HG03460 (cell line): ENCODE measurements around the gene CCDC28B.
A peak's percentile ranks its signal among the peaks of the same experiment; 100 is the strongest.

Experiments
- ATAC-seq: cut with Tn5 transposase; IDR thresholded peaks from one replicate; pipeline ENCODE4 v1.9.1; 2021; ENCODE audit not compliant: unreplicated experiment

The CCDC28B gene

DNA sequence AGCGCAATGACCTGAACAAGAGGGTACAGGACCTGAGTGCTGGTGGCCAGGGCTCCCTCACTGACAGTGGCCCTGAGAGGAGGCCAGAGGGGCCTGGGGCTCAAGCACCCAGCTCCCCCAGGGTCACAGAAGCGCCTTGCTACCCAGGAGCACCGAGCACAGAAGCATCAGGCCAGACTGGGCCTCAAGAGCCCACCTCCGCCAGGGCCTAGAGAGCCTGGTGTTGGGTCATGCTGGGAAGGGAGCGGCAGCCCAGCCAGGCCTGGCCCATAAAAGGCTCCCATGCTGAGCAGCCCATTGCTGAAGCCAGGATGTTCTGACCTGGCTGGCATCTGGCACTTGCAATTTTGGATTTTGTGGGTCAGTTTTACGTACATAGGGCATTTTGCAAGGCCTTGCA lies 5.4 kb upstream of the CCDC28B start:
- no peak for ATAC-seq

DNA sequence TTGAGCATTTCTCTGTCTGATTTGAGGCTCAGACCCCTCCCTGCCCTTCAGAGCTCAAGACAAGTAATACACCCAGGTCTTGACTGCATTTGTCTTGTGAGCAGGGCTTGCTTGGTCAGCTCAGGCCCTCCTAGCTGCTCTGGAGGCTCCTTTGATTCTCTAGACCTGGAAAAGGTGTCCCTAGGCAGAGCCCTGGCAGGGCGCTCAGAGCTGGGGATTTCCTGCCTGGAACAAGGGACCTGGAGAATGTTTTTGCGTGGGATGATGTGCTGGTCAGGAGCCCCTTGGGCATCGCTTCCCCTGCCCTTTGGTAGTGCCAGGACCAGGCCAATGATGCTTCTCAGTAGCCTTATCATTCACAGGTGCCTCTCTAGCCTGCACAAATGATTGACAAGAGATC lies 4.9 kb upstream of the CCDC28B start:
- ATAC-seq = no peak

DNA sequence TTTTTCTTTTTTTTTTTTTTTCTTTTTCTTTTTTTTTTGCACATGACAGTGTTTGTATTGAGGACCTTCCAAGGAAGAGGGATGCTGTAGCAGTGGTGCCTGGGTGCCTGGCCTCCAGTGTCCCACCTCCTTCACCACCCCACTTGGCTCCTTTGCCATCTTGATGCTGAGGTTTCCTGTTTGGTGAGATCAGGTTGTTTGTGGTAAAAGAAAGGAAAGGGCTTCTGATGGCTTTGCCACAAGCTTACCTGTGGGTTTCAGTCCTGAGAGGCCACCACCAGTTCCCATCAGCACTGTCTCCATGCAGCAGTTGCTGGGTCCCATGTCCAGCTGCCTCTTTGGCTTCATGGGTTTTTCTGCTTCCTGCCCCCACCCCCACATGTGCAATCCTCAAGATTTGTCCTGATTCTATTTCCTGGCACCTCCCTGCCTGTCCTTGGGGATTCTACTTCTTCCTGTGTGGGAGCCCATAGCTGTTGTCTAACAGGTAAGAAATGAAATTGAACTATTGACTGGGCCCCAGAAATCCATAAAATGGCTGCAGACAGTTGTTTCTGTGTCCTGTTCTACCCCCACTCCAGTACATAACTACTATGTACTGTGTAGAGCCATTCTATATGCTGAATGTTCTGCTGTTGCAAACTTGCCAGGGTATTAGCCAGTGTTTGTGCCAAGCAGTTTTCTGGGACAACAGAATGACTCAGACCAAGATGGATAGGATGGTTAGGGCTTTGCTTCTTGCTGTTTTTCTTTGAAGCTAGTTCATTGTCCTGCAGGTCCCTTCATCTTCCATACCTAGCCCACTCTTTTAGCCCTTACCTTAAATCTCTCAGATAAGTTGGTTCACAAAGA lies 4.2 kb upstream of the CCDC28B start:
- ATAC-seq = no peak

DNA sequence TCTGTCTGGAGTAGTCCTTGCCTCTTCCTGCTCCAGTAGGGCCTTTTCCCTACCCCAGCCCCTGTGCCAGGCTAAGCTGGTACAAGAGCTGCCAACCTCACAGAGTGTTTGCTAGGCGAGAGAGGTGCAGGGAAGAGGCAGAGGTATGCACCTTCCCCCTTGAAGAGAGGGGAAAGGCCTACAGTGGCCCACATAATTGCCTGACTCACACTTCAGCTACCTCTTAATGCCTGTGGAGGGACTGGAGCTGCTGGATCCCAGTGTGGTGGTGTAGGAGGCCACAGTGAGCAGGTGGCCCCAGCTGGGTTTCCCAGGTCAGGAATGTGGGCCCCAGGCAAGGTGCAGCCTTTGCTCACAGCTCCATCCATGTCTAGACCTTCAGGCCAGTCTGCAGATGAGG lies 3.3 kb upstream of the CCDC28B start:
- ATAC-seq = no peak

DNA sequence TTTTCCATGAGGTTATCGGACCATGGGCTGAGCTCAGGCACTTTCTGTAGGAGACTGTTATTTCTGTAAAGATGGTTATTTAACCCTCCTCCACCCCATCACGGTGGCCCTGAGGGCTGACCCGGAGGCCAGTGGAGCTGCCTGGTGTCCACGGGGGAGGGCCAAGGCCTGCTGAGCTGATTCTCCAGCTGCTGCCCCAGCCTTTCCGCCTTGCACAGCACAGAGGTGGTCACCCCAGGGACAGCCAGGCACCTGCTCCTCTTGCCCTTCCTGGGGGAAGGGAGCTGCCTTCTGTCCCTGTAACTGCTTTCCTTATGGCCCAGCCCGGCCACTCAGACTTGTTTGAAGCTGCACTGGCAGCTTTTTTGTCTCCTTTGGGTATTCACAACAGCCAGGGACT lies 2.6 kb upstream of the CCDC28B start:
- ATAC-seq = no peak

DNA sequence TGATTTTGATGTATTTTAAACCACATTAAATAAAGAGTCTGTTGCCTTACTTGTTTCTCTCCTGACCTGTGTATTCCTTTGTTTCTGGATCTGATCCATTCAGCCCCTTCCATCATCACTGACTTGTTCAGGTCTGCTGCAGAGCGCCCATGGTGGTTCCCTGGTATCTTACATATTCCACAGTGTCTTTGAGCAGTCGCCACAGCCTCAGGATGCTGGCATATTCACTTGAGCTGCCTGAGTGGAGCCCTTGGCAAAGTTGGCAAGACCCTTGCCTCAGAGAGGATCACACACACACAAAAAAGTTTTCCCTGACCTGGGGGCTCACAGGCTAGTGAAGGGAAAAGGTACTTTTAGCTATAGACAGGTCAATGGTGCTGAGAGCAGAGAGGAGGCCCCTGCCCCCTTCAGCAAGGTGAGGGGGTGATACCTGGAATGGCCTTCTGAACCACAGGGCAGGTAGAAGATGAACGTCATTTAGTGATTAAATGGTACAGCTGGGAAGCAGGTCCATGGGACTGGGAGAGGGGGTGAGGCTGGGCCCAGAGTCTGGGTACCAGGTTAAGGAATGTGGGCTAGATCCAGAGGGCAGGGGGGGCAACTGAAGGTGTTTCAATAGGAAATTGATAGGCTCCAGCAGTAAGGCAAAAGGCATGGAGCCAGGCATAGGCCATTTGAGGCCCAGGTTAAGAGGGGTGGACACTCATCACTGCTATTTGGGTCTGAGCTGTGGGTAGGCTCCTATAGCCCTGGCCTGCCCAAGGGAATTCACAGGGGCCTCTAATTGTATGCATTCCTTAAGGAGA lies 2.0 kb upstream of the CCDC28B start:
- ATAC-seq = no peak

DNA sequence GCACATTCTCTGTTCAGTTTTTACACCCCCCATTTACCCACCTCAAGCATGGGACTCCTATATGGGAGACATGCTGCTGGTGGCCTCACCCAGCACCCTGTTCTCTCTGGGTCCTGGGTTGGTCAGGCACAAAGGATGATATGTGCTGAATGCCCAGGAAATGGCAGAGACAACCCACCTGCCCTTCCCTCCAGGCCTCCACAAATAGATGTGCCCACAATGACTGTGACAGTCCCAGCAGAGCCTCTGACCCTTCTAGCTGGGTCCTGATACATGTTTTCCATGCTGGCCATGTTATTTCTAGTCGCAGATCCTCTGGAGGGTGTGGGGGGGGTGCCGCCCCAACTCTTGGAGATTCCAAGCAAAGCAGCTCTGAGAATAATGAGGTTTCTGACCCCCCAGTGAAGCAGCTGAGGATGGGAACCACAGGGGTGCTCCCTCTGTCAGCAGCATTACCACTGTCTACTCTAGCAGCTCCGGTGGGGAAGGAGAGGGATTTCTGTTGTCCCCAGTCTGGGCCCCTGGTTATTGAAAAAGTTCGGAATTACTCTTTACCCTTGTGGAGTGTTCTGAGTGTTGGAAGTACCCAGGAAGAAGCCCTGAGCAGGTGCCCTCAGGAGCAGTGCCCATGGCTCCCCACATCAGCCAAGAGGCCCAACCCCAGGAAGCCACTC lies 1.2 kb upstream of the CCDC28B start:
- ATAC-seq = no peak

DNA sequence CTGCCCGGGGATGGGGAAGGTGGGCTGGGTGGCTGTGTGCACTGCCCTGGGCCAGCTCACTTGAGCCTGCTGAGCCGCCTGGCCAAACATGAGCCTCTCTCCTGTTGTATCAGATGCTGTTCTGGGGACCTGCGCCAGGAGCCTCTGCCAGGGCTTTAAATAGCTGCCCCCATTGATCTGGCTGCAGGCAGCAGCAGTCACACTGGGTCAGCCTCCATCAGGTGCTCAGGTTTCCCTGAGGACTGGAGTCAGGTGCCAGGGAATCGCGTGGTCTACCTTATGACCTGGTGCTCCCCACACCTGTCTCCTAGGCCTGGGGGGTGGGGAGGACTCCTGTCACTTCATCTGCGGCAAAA lies 700 bp upstream of the CCDC28B start:
- no peak for ATAC-seq

DNA sequence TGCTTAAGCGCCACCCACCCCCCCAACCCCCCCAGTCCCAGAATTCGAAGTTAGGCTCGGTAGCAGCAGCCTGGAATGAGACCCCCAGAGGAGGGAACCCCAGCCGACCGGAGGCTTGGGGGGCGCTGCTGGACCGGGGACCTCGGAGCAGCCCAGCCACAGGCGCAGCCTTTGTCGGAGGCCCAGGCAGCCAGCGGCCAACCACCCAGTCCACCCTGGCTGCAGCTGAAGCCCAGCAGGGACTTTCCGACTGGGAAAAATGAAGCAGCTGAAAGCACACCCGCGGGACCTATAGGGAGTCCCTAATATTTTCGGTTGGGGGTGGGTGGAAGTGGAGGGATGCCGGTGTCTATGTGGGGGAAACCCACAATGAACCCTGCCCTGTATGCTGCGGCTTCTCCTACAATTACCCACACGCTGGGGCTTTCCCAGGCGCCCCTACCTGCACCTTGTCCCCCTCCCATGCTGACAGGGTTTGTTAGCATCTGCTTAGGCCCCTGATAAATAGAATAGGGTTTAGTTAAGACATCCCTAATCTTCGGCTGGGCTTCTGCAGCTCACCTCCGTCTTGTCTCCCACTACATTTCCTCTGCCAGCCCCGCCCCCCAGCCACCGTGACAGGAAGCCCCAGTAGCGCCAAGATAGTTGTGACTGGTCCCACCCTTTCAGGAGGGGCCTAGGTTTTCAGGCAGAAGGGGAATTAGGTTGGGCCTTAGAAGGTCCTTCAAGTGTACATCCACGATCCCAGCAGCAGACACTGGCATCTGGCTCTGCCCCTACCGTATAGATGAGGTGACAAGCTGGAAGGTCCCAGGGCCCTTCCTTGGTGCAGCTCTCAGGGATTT lies 838 bp downstream of the CCDC28B start:
- peak; percentile 34 for ATAC-seq

DNA sequence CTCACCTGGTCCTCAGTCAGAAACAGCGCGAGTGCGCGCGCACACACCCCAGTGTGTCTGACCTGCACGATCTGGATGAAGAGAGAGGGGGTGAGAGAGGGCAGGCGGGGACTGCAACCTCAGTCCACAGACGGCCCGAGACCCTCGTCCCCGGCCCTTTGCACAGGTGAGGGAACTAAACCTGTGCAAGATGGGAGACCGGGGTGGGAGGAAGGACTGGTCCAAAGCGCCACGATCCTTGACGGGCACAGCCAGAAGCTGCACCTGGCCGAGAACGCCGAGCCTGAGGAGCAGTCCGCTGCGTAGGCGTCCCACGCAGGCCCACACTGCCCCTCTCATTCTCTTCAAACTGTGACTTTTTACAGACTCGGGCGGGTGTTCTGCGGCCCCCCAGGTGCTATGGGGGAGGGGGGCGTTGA lies 4.6 kb downstream of the CCDC28B start:
- ATAC-seq = no peak

DNA sequence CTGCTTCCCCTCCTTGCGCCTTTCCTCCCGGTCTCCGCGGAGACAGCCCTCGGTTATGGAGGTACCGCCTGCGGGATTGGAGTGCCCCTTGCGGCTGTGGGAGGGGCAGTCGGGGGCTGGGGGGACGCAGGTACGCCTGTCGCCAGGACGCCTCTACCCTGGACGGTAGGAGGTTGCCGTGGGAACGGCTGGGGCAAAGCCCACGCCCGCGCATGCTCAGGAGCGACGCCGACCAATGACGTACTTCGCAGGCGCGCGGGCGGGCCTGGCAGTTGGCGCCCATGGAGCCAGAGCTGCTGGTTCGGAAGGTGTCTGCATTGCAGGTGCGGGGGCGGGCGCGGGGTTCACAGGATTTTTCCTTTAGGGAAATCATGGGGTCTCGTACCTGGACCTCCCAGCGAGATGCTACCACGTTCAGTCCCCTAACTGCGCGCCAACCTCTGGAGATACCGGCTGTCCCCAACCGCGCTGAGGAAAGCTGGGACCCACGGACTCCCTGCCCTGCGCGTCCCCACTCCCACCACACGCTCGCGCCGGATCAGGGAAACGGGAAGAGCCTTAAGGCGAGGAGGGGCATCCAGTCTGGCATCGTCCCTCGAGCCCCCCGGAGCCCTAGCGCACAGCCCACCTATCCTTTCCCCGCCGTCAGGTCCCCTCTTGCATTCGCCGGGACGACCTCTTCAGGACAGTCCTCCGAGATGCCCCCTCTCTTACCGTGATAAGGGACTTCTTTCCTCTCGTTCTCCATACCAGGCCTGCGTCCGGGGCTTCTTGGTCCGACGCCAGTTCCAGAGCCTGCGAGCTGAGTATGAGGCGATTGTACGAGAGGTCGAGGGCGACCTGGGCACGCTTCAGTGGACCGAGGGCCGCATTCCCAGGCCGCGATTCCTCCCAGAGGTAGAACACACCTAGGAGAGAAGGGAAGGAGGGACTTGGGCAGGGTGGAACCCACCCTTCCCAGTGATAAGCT lies 5.3 kb downstream of the CCDC28B start, which contains the start of gene IQCC:
IQCC (plus strand) TSS at position 271 of the 970 bp plus-strand sequence; CDS start at position 282, 11 bp downstream.
- ATAC-seq = no peak

DNA sequence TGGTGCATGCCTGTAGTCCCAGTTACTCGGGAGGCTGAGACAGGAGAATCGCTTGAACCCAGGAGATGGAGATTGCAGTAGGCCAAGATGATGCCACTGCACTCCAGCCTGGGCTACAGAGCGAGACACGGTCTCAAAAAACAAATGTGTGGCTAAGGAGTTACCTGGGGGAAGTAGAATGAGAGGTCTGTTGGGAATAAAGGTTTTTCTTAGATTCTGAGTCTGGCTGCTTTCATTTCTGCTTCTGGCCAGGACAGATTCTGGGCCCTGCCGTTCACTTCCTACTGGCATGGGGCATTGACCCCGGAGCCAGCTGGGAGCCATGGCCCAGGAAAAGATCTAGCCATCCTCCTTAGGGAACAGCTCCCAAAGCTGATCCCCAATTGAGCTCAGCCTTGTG lies 8.1 kb downstream of the CCDC28B start:
- no peak for ATAC-seq

DNA sequence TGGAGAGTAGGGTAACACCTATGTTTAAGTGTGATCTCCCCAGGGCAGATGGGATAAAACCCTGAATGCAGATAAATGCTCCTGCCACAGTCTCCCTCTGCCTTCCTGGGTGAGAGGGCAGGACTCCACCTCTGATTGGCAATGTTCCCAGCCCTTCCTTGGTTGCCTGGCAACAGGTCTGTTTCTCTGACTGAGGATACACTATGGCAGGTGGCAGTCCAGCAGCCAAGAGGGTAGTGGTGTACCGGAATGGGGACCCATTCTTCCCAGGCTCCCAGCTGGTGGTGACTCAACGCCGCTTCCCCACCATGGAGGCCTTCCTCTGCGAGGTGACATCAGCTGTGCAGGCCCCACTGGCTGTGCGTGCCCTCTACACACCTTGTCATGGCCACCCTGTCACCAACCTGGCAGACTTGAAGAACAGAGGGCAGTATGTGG lies 8.5 kb downstream of the CCDC28B start, which contains the start of gene DCDC2B:
DCDC2B (plus strand) TSS at position 199 of the 438 bp plus-strand sequence; CDS start at position 204, 5 bp downstream.
- ATAC-seq = no peak

DNA sequence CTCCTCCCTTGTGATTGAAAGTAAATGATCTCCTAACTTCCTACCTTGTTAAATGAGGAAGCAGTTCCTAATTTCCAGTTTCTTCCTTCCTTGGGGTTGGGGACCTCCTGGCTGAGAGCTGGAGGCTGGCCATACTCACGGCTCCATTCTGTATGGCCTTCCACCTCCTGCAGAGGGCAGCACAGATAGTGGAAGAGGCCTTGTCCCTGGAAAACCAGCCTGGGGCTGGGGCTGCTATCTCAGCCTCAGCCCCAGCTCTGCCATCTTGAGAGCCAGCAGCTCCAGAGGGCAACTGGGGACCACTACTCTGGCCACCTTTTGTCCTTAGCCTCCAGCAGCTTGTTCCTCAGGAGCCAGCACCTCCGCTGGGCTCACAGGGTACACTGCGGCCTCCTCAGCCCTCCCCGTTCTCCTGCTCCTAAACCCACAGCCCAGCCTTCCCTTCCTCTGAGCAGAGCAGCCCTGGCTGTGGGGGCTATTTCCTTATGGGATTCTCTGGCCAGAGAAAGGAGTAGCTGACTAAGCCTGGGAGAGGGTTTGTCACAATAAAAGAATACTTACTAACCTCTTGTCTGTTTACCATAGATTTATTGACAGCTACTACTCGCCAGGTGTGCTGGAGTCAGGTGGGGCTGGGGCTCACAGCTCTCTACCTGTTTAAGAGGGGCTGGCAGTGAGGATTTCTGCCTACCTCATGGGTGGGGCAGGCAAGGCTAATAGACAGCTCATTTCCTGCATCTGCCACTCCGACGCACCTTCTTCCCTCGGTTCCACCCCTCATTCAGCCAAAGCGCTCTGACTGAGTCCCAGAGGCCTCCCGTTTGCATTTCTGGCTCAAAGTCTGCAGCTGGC lies 15.5 kb downstream of the CCDC28B start:
- no peak for ATAC-seq

DNA sequence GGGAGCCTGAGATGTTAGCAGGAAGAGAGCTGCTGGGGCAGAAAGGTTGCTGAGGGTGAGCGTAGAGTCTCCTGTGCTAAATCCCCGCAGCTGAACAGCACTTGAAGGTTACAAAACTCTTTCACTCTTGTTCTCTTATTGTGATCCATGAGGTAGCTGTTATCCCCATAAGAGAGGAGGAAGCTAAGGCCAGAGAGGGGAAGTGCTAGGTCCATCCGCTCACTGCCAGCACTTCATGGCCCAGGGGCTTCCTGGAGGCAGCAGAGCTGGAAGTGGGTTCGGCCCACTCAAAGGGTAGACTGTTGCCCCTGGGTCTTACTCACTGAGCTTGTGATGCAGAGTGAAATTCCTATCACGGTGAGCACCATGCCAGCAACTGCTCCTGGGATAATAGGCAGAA lies 16.2 kb downstream of the CCDC28B start:
- no peak for ATAC-seq

DNA sequence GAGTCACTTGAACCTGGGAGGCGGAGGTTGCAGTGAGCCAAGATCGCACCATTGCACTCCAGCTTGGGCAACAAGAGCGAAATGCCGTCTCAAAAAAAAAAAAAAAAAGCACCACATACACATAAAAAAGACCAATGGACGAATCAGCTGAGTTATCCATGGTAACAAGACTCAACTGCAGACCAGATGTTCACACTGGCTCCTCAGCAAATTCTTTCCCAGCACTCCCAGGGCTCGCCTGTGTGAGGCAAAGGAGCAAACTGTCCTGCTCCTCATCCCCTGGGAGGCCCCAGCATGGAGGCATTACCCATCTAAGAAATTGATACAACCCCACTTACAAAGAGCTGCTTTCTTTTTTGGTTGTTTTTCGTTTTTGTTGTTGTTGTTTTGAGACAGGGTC lies 18.6 kb downstream of the CCDC28B start:
- ATAC-seq = no peak

DNA sequence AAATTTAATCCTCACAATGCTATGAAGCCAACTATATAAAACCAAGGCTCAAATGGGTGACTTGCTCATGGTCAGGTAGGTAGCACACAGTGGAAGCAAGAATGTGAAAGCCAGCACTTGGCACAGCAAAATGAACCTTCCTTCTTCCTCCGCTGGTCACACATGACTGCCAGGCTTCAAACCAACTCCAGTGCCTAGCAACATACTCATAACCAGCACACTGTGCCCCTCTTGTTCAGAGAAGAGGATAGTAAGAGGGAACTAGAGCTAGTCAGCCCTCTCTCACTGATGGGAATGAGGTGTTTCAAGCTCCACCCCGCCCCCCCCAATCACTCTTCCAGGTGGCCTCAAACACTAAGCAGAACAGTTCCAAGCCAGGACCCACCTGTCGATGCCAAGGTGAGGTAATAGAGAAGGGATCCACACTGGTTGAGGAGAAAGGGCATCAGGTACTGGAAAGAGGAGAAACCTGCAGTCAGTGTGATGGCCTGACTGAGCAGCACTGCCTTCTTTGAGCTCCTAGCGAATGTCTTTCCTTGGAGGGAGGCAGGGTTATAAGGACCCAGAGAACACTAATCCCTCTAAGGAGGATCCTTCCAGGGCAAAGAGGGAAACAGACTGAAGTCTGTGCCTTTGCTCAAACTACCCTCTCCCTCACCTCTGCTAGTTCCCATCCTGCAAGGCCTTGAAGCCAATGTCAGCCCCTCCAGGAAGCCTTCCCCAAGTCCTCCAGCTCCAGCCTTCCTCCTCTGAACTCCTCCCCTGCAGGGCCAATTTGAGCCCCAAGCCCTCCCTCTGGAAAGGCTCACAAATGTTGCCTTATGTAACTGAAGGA lies 20.6 kb downstream of the CCDC28B start:
- no peak for ATAC-seq

DNA sequence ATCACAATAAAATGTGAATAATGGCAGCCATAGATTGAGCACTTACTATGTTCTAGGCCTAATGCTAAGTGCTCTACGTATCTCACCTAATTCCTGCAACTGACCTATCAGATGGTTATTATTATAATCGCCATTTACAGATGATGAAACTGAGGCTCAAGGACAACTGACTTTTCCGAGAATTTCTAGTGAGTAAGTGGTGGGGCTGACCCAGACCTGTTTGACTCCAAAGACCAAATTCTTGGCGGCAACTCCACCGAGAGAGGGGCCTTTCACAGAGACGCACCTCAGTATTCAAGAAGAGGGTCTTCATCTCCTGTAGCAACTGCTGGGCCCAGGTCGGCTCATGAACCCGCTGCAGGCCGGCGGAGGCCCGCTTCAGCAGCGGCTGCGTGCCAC lies 21.2 kb downstream of the CCDC28B start:
- ATAC-seq = no peak
